Peyer's patch (tissue), 4 donors: Measurements from ENCODE around the gene EPB41L4B.

ENCODE experiments used
- POLR2A ChIP-seq, 2 donors: fragments of 450-650 bp; IDR thresholded peaks; one replicate each; pipeline ENCODE4 v1.5.1; 2017; ENCODE audit warnings: antibody characterized with exemption in 2 of 2, mild to moderate bottlenecking in 2 of 2, moderate library complexity in 2 of 2
- TF ChIP-seq, protein P1 (sequence below), 6 experiments: fragments of 450-650 bp in 4 of 6; fragments of 200-600 bp in 2 of 6; sonication (generic) in 1 of 6; IDR thresholded peaks; one replicate each; pipeline ENCODE4 v1.5.1; 2017 to 2019; ENCODE audit warnings: antibody characterized with exemption in 6 of 6, mild to moderate bottlenecking in 3 of 6, moderate library complexity in 1 of 6

DNA sequence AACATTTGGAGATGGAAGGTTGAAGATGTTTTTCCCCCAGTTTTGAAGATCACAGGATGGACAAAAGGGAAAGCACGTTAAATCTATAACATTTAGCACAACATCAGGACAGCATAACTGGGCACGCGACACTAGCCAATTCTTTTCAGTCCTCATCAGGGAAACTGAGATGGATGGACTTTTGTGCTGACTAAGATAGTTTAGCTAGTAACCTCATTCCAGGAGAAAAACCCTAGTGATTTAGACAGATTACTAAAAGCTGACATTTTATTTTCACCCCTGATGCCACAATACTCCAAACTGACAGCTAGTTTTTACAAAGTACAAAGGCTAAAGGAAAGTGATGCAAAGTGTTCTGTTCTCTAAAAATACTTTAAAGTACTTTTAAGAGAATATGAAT, 53.3 kb downstream of the EPB41L4B start:
- no peak for TF ChIP-seq POLR2A (IDR thresholded peaks at IDR 0.05)
- TF ChIP-seq, protein P1, sequence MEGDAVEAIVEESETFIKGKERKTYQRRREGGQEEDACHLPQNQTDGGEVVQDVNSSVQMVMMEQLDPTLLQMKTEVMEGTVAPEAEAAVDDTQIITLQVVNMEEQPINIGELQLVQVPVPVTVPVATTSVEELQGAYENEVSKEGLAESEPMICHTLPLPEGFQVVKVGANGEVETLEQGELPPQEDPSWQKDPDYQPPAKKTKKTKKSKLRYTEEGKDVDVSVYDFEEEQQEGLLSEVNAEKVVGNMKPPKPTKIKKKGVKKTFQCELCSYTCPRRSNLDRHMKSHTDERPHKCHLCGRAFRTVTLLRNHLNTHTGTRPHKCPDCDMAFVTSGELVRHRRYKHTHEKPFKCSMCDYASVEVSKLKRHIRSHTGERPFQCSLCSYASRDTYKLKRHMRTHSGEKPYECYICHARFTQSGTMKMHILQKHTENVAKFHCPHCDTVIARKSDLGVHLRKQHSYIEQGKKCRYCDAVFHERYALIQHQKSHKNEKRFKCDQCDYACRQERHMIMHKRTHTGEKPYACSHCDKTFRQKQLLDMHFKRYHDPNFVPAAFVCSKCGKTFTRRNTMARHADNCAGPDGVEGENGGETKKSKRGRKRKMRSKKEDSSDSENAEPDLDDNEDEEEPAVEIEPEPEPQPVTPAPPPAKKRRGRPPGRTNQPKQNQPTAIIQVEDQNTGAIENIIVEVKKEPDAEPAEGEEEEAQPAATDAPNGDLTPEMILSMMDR (IDR thresholded peaks at IDR 0.05): no peak
